Prostate gland (tissue), 2 donors: ENCODE results near the gene ZNF850.

Source experiments
- CTCF ChIP-seq, 4 experiments: fragments of 200-600 bp in 2 of 4; fragments of 450-650 bp in 2 of 4; sonication (generic) in 2 of 4; IDR thresholded peaks; 1 replicate in 3 of 4; 2 replicates in 1 of 4; pipeline ENCODE4 v1.5.1; 2016 to 2019; ENCODE audit warnings: antibody characterized with exemption in 4 of 4, mild to moderate bottlenecking in 2 of 4, moderate library complexity in 2 of 4
- POLR2A ChIP-seq: fragments of 450-650 bp; IDR thresholded peaks from one replicate; pipeline ENCODE4 v1.6.1; 2016; ENCODE audit warnings: antibody characterized with exemption, mild to moderate bottlenecking
- POLR2AphosphoS5 ChIP-seq: sonication (generic); formaldehyde crosslinking; IDR thresholded peaks from one replicate; pipeline ENCODE4 v1.6.1; 2017; ENCODE audit warnings: antibody characterized with exemption

- TF ChIP-seq CTCF (IDR thresholded peaks at IDR 0.05) (no peak), POLR2A (no peak), POLR2AphosphoS5 (no peak)
Observed at GRCh38 chr19:36745870-36746269, 26.7 kb downstream of the ZNF850 start.
